Stimulated activated CD4-positive, alpha-beta T cell treated with anti-CD3 and anti-CD28 coated beads, Interleukin-15, amount 100 ng/mL, for 24 hours (primary cell): Measurements from ENCODE around the gene TCP11L1.
"Not testable (repeated sequence)": the region's sequence is repeated elsewhere in the genome, so short reads cannot be mapped to it uniquely, and the experiment has no call there.

ENCODE experiments used
- DNase-seq: peaks from one replicate; pipeline ENCODE4 v3.0.0-alpha.2; 2020

Gene TCP11L1

GRCh38 chr11:33068611-33069340, 29.4 kb downstream of the TCP11L1 start:
- no peak for DNase-seq

- no peak for DNase-seq
These were observed 33.1 kb downstream of the TCP11L1 start for GRCh38 chr11:33072465-33072864.

- DNase-seq = no peak
These were observed 44.5 kb downstream of the TCP11L1 start for GRCh38 chr11:33083918-33084317.

- DNase-seq = no peak
These were observed 46.6 kb downstream of the TCP11L1 start for GRCh38 chr11:33086017-33086416.

GRCh38 chr11:33089776-33090175, 50.4 kb downstream of the TCP11L1 start:
- no peak for DNase-seq

GRCh38 chr11:33094157-33094556, 54.8 kb downstream of the TCP11L1 start:
- DNase-seq = no peak

- DNase-seq = no peak
These were observed 64.5 kb downstream of the TCP11L1 start for GRCh38 chr11:33103836-33104235.

GRCh38 chr11:33109294-33109895, 70.0 kb downstream of the TCP11L1 start:
- no peak for DNase-seq

GRCh38 chr11:33110083-33110482, 70.7 kb downstream of the TCP11L1 start:
- no peak for DNase-seq

- no peak for DNase-seq
These were observed 77.2 kb downstream of the TCP11L1 start for GRCh38 chr11:33116535-33116934.

GRCh38 chr11:33122696-33123095, 83.3 kb downstream of the TCP11L1 start:
- DNase-seq = not testable (repeated sequence)
